K562 (cell line): ENCODE results near the gene TNFAIP8L2. TPM values are rescaled to one million over a fixed set of nuclear protein-coding genes. Genes with fewer than 3 reads are reported as not detected.

Experiments
- BRCA1 ChIP-seq, 2 experiments: fragments of 450-650 bp in 1 of 2; sonication (generic) in 1 of 2; formaldehyde crosslinking in 1 of 2; IDR thresholded peaks; 2 replicates each; pipeline versions ENCODE4 v1.5.0 to v1.6.1; 2017 to 2020; ENCODE audit warnings: mild to moderate bottlenecking in 1 of 2, missing genetic modification reagents in 1 of 2
- CBX1 ChIP-seq: sonication (generic); IDR thresholded peaks from 2 replicates; pipeline ENCODE4 v1.6.1; 2016; ENCODE audit warnings: antibody characterized with exemption, low read depth, mild to moderate bottlenecking
- CEBPG ChIP-seq, 3 experiments: fragments of 200-800 bp in 1 of 3; sonication (Bioruptor generic) in 1 of 3; sonication (generic) in 1 of 3; formaldehyde crosslinking in 1 of 3; IDR thresholded peaks in 2 of 3; conservative IDR thresholded peaks in 1 of 3; 2 replicates each; pipeline versions ENCODE4 v1.6.1 to v1.8.0; 2016 to 2022; ENCODE audit warnings: missing compliant biosample characterization in 2 of 3, missing genetic modification characterization in 2 of 3, mild to moderate bottlenecking in 1 of 3, missing genetic modification reagents in 1 of 3
- EP300 ChIP-seq: IDR thresholded peaks from 2 replicates; pipeline ENCODE4 v1.6.1; 2012; ENCODE audit warnings: low read length, improper control_type of control experiment
- FOXJ3 ChIP-seq: sonication (generic); formaldehyde crosslinking; IDR thresholded peaks from 2 replicates; pipeline ENCODE4 v1.4.0; 2020; ENCODE audit warnings: mild to moderate bottlenecking, missing genetic modification reagents
- GABPB1 ChIP-seq: sonication (generic); formaldehyde crosslinking; IDR thresholded peaks from 2 replicates; pipeline ENCODE4 v1.8.0; 2022; ENCODE audit warnings: mild to moderate bottlenecking, missing genetic modification reagents
- GMEB1 ChIP-seq: fragments of 250-450 bp; sonication (Bioruptor Pico); IDR thresholded peaks from 2 replicates; pipeline ENCODE4 v1.4.0; 2020; ENCODE audit warnings: mild to moderate bottlenecking
- HEY1 ChIP-seq: fragments of 250-450 bp; sonication (Bioruptor Pico); IDR thresholded peaks from 2 replicates; pipeline ENCODE4 v1.5.0; 2020; ENCODE audit warnings: mild to moderate bottlenecking, moderate library complexity, borderline replicate concordance
- KLF10 ChIP-seq: fragments of 250-450 bp; sonication (Bioruptor Pico); IDR thresholded peaks from 2 replicates; pipeline ENCODE4 v1.6.1; 2021; ENCODE audit warnings: matching md5 sums
- KLF13 ChIP-seq: fragments of 450-650 bp; IDR thresholded peaks from 2 replicates; pipeline ENCODE4 v1.6.1; 2016; ENCODE audit warnings: missing genetic modification characterization, low read depth, mild to moderate bottlenecking, missing compliant biosample characterization, moderate library complexity, borderline replicate concordance
- NFXL1 ChIP-seq: fragments of 450-650 bp; formaldehyde crosslinking; IDR thresholded peaks from 2 replicates; pipeline ENCODE4 v1.4.0; 2021; ENCODE audit warnings: mild to moderate bottlenecking
- POLR2A ChIP-seq: fragments of 450-650 bp; conservative IDR thresholded peaks from 2 replicates; pipeline ENCODE4 v1.6.1; 2016
- POLR2H ChIP-seq: IDR thresholded peaks from 2 replicates; pipeline ENCODE4 v1.6.1; 2016; ENCODE audit warnings: missing genetic modification characterization, low read depth, mild to moderate bottlenecking, control low read depth, missing compliant biosample characterization, moderate library complexity
- RAD51 ChIP-seq: fragments of 450-650 bp; IDR thresholded peaks from 2 replicates; pipeline ENCODE4 v1.7.1; 2016; ENCODE audit warnings: low read depth, mild to moderate bottlenecking, borderline replicate concordance
- SIN3B ChIP-seq: fragments of 450-650 bp; IDR thresholded peaks from 2 replicates; pipeline ENCODE4 v1.6.1; 2017; ENCODE audit warnings: low read depth, mild to moderate bottlenecking, moderate library complexity
- SIRT6 ChIP-seq: IDR thresholded peaks from one replicate; pipeline ENCODE4 v1.6.1; 2012; ENCODE audit warnings: low read depth, mild to moderate bottlenecking, control low read depth, inconsistent platforms, low read length, moderate library complexity
- SRF ChIP-seq, 2 experiments: fragments of 250-450, 450-650 bp in 1 of 2; sonication (Bioruptor Pico) in 1 of 2; sonication (generic) in 1 of 2; formaldehyde crosslinking; IDR thresholded peaks; 2 replicates each; pipeline versions ENCODE4 v1.5.0 to v1.5.1; 2020 to 2022; ENCODE audit warnings: mild to moderate bottlenecking in 1 of 2, missing genetic modification reagents in 1 of 2
- TGIF2 ChIP-seq: sonication (generic); formaldehyde crosslinking; IDR thresholded peaks from 2 replicates; pipeline ENCODE4 v1.8.1; 2022; ENCODE audit warnings: mild to moderate bottlenecking, missing genetic modification reagents, moderate library complexity
- ZBTB8A ChIP-seq: fragments of 450-650 bp; IDR thresholded peaks from 2 replicates; pipeline ENCODE4 v1.6.1; 2018; ENCODE audit warnings: mild to moderate bottlenecking, moderate library complexity; ENCODE audit not compliant: partially characterized antibody
- ZEB2 ChIP-seq: fragments of 450-650 bp; IDR thresholded peaks from 2 replicates; pipeline ENCODE4 v1.6.1; 2016
- ZNF384 ChIP-seq: IDR thresholded peaks from 2 replicates; pipeline ENCODE4 v1.6.1; 2012; ENCODE audit warnings: low read depth, low read length, improper control_type of control experiment
- ZNF561 ChIP-seq: fragments of 450-650 bp; formaldehyde crosslinking; conservative IDR thresholded peaks from 2 replicates; pipeline ENCODE4 v1.4.0; 2020; ENCODE audit warnings: mild to moderate bottlenecking, moderate library complexity
- ZNF707 ChIP-seq: fragments of 250-450 bp; sonication (Bioruptor Pico); conservative IDR thresholded peaks from 2 replicates; pipeline ENCODE4 v1.8.0; 2022; ENCODE audit warnings: inconsistent platforms, mild to moderate bottlenecking, moderate library complexity
- ZNF76 ChIP-seq: fragments of 250-450 bp; sonication (Bioruptor Pico); IDR thresholded peaks from 2 replicates; pipeline ENCODE4 v1.4.0; 2020; ENCODE audit warnings: mild to moderate bottlenecking, moderate library complexity, borderline replicate concordance
- ZNF780A ChIP-seq: fragments of 250-450 bp; sonication (Bioruptor Pico); IDR thresholded peaks from 2 replicates; pipeline ENCODE4 v1.5.0; 2021; ENCODE audit warnings: mild to moderate bottlenecking
- polyA plus RNA-seq, 8 experiments: library from polyadenylated mRNA; depleted of rRNA in 4 of 8; stranded (reverse) in 5 of 8; unstranded in 3 of 8; fragments of >200 nt; fragmentation: Nextera tagmentation in 2 of 8; fragmentation: Illumina TruSeq in 1 of 8; extraction: Ambion mirVana in 2 of 8; extraction: Trizol in 1 of 8; gene quantifications; 2 replicates each; pipeline versions ENCODE4 v1.2.1 to v1.2.3, GENCODE V29; 2011 to 2014; ENCODE audit warnings: inconsistent platforms in 1 of 8, missing spikeins in 1 of 8
- total RNA-seq, 7 experiments: library from RNA; depleted of rRNA in 6 of 7; stranded (reverse); fragments of >200 nt in 6 of 7; fragmentation: Illumina TruSeq in 2 of 7; extraction: Trizol in 2 of 7; gene quantifications; 2 replicates each; pipeline versions ENCODE4 v1.2.1 to v1.2.3, GENCODE V29; 2011 to 2021; ENCODE audit warnings: low replicate concordance in 1 of 7
- TF ChIP-seq, protein P1 (sequence below): fragments of 450-650 bp; IDR thresholded peaks from 2 replicates; pipeline ENCODE4 v1.6.1; 2016; ENCODE audit warnings: missing biosample characterization, missing genetic modification characterization

Gene TNFAIP8L2
- total and polyA plus RNA-seq, 9 of the 15 experiments (the other 6 are each of a cell fraction or from before 2014, with no cell fraction given) = 0.05 to 1.7 (median 0.52) TPM

DNA sequence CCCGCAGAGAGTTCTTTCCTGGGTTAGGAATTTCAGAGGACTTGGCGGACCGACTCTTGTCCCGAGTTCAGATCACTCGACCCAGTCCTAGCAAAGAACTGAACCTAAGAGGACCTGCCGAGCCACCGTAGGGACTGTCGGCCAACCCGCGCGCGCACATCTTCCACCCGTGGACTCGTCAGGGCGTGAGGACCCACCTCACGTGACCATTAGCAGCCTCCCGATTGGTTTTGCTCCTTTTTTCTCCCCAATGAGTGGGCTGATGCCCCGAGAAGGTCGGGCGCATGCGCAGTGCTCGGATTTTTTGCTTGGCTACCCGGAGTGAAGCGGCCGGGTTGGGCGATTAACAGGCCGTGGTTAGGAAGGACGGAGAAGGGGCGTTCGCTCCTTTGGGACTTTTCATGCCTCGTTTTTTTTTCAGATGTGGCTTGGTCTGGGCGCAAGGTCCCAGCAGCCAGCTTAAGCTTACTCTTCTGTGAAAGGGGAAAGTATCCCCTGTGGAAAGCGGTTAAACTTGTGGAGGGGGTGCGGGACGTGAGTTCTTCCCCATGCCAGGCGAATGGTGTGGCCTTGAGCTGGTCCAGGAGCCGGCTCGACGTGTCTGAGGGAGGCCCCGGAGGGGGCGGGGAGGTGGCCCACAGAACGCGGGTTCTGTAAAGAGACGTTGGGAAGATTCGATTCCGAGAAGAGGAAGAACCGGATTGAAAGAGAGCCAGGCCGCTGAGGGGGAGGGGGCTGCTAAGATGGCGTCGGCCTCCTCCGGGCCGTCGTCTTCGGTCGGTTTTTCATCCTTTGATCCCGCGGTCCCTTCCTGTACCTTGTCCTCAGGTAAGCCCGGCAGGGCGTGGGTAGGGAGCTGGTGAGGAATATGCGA is 42.0 kb downstream of the TNFAIP8L2 start, which contains the start of gene PIP5K1A (continued):
- TF ChIP-seq SIRT6 = no peak
- no peak for TF ChIP-seq KLF10
- TF ChIP-seq POLR2A = peak; percentile 82
- no peak for TF ChIP-seq HEY1 (CRISPR knock-in tag)
- TF ChIP-seq NFXL1 (CRISPR knock-in tag) = no peak
- TF ChIP-seq RAD51 = peak; percentile 96
- TF ChIP-seq, protein P1, sequence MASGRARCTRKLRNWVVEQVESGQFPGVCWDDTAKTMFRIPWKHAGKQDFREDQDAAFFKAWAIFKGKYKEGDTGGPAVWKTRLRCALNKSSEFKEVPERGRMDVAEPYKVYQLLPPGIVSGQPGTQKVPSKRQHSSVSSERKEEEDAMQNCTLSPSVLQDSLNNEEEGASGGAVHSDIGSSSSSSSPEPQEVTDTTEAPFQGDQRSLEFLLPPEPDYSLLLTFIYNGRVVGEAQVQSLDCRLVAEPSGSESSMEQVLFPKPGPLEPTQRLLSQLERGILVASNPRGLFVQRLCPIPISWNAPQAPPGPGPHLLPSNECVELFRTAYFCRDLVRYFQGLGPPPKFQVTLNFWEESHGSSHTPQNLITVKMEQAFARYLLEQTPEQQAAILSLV (tag) = no peak
- TF ChIP-seq POLR2H (tag) = 0 out of 2 replicates have a peak, but pooled peaks have one; percentile 44
- no peak for TF ChIP-seq SIN3B
- TF ChIP-seq TGIF2 = no peak
- TF ChIP-seq CEBPG (CRISPR knock-in tag; IDR thresholded peaks at IDR 0.05) = no peak
- no peak for TF ChIP-seq CEBPG (tag; conservative IDR thresholded peaks at IDR 0.05 in 1 of 2, IDR thresholded peaks at IDR 0.05 in 1 of 2)
- TF ChIP-seq ZNF780A = no peak
- TF ChIP-seq ZNF384 = peak; percentile 49; the same call in 1 of the 2 replicates
- no peak for TF ChIP-seq BRCA1 (IDR thresholded peaks at IDR 0.05)
- no peak for TF ChIP-seq BRCA1 (CRISPR knock-in tag; IDR thresholded peaks at IDR 0.05)
- no peak for TF ChIP-seq ZBTB8A
- TF ChIP-seq ZNF76 = no peak
- TF ChIP-seq CBX1 = no peak; the same call in 1 of the 2 replicates
- TF ChIP-seq GMEB1 = no peak
- no peak for TF ChIP-seq EP300
- TF ChIP-seq ZNF707 (CRISPR knock-in tag) = no peak
- TF ChIP-seq GABPB1 (CRISPR knock-in tag) = no peak; the same call in 1 of the 2 replicates
- TF ChIP-seq FOXJ3 (CRISPR knock-in tag) = no peak
- TF ChIP-seq ZEB2 = no peak
- TF ChIP-seq KLF13 (tag) = no peak
- TF ChIP-seq ZNF561 (CRISPR knock-in tag) = no peak
- TF ChIP-seq SRF (CRISPR knock-in tag; IDR thresholded peaks at IDR 0.05) = no peak
